GM12873 (cell line): ENCODE measurements around the gene LRP1B.

Experiments
- TF ChIP-seq, protein P1 (sequence below): IDR thresholded peaks from 2 replicates; pipeline ENCODE4 v1.5.1; 2012; ENCODE audit warnings: low read depth, mild to moderate bottlenecking, moderate library complexity, low read length, control low read depth; ENCODE audit not compliant: insufficient read depth; ENCODE audit errors: missing control alignments

LRP1B gene

DNA sequence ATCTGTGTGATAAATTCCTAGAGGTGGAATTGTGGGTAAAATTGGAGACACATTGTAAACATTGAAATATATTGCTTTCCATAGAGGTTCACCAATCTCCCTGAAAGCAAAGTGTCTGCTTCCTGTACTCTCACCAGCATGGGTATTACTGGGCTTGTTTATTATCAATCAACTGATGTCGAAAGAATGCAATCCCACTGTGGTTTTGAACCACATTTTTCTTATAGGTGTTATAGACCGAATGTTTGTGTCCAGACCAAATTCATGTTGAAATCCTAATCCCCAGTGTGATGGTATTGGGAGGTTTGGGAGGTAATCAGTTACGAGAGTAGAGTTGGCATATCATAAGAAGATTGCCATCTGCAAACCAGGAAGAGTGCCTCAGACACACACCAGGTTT is 1212.4 kb downstream of the LRP1B start:
- TF ChIP-seq, protein P1, sequence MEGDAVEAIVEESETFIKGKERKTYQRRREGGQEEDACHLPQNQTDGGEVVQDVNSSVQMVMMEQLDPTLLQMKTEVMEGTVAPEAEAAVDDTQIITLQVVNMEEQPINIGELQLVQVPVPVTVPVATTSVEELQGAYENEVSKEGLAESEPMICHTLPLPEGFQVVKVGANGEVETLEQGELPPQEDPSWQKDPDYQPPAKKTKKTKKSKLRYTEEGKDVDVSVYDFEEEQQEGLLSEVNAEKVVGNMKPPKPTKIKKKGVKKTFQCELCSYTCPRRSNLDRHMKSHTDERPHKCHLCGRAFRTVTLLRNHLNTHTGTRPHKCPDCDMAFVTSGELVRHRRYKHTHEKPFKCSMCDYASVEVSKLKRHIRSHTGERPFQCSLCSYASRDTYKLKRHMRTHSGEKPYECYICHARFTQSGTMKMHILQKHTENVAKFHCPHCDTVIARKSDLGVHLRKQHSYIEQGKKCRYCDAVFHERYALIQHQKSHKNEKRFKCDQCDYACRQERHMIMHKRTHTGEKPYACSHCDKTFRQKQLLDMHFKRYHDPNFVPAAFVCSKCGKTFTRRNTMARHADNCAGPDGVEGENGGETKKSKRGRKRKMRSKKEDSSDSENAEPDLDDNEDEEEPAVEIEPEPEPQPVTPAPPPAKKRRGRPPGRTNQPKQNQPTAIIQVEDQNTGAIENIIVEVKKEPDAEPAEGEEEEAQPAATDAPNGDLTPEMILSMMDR, result no peak

DNA sequence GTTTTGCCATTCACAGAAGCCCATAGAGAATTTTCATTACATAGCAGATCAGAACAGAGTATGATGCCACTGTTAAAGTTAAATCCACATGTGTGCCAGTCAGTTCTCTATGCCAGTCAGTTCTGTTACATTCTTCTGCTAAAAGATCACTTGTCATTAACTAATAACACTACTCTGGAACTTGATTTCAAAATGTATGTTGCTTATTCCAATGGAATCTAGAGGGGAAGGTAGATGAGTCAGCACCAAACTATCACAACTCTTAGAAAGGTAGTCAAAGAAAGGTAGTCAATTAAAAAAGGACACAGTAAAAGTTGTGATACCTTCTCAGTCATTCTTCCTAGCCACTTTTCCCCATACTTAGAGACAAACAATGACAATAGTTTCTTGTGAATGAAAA is 1214.4 kb downstream of the LRP1B start:
- TF ChIP-seq, protein P1, result no peak

DNA sequence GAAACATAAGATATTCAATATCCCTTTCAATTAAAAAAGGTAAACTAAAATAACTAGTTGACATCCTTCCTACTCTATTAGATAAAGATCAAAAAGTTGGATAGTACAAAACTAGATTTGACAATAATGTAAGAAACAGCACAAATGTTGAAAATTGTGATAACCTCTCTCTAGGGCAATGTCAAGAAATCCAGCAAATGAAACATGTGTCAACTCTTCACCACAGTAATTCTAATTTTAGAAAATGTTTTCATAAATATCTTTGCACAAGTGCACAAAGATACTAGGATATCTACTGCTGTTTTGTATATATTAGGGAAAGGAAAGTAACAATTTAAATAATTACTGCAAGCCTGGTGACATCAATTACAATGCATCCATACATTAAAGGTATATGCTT is 1220.1 kb downstream of the LRP1B start:
- TF ChIP-seq, protein P1, result no peak

DNA sequence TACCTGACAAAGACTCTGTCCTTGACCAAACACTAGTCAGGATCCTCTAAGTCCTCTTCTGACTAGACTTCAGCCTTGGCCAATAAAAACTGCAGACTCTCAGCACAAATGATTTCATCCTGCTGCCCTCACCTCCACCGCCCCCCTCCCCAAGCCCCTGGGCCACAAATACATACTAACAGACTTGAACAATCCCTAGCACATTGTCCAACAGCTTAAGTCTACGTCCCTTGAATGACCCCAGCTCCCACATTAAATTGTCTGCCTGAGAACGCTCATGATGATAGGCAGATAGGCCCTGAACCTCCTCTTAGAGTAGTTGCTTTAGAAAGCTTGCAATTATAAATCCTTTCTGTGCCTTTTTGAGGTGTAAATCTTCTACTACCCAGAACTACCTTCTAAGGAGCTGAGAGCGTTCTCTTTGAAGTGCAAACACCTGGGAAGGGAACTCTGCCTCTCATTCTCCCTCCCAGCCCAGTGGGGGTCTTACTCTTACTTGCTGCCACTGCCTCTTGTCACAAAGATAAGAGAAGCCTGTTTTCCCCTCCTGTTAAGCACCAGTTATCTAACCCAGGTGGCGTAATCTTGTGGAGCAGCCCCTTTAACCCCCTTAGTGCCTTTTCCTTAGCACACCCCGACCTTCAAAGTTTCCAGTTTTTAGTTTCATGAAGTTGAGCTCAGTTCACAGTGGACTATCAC is 1225.6 kb downstream of the LRP1B start:
- TF ChIP-seq, protein P1, result no peak

DNA sequence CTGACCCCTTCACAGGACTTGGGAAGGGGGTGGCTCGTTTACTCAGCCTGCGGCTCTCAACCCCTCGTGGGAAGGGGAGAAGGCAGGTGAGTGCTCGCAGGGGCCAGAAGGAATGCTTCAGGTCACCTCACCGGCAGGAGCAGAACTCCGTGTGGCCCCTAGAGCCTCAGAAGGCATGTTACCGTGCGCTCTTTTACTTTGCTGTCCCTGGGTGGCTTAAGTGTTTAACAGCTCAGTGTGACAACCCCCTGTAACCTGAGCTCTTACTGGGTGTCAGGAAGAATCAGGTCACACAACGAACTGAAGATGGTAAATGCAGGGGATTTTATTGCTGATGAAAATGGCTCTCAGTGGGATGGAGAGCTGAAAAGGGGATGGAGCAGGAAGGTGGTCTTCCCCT is 1235.4 kb downstream of the LRP1B start:
- TF ChIP-seq, protein P1, result no peak

DNA sequence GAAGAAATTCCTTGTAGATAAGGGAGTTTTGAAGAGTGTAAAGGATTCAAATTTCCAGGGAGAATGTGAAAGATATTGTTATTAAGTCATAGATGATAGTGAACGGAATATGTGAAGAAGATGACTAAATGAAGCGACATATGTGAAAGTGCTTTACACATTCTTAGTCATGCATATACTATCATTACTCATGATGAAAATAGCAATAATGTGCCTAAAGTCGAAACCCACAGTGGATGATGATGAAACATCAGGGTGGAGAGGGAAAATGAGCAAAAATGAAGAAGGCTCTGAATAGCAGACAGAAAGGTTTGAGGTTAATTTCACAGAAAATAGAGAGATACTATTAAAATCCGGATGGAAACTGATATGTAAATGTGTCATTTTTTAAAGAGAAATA is 1237.1 kb downstream of the LRP1B start:
- TF ChIP-seq, protein P1, result no peak

DNA sequence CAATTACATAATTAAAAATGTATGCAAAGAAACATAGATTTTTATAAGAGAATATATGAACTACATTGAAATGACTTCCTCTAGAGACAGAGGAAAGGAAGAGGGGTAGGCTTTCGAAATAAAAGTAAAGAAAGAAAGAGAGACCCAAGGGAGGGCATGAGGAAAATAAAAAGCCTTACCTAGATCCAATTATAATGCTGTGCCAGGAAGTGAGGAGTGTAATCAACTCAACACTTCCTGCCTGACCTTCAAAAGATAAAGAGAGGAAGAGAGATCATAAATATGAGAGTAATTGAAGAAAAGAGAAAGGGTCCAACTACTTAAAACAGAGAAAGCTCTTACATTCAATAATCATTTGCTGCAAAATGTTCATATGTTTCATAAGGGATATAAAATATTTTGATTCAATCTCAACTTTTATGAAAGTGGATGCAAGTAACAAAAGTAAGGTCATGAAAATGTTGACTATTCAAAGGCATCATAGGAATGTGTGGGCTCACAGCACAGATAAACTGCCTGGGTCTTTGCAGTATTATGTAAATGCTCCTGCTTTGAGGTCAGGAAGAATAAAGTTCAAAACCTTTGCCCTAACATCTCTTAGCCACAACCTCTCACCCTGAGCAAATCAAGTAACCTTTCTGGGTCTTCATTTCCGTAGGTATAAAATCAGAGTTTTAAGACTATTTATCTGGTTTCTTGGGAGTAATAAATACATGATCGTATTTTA is 1237.7 kb downstream of the LRP1B start:
- TF ChIP-seq, protein P1, result no peak
